HEK293T (cell line): ENCODE results near the gene LTBP4.

Experiments used
- ARNT ChIP-seq: fragments of 450-650 bp; IDR thresholded peaks from 2 replicates; pipeline ENCODE4 v1.6.1; 2017; ENCODE audit warnings: mild to moderate bottlenecking
- BHLHE40 ChIP-seq: fragments of 450-650 bp; IDR thresholded peaks from 2 replicates; pipeline ENCODE4 v1.6.1; 2016; ENCODE audit warnings: mild to moderate bottlenecking, moderate library complexity, borderline replicate concordance
- ELF4 ChIP-seq: fragments of 450-650 bp; IDR thresholded peaks from 2 replicates; pipeline ENCODE4 v1.6.1; 2017; ENCODE audit warnings: antibody characterized with exemption
- FOXA1 ChIP-seq: fragments of 450-650 bp; IDR thresholded peaks from 2 replicates; pipeline ENCODE4 v1.6.1; 2016; ENCODE audit warnings: mild to moderate bottlenecking
- FOXK2 ChIP-seq: fragments of 450-650 bp; IDR thresholded peaks from 2 replicates; pipeline ENCODE4 v1.6.1; 2016; ENCODE audit warnings: mild to moderate bottlenecking
- FOXM1 ChIP-seq: fragments of 450-650 bp; IDR thresholded peaks from 2 replicates; pipeline ENCODE4 v1.6.1; 2017; ENCODE audit warnings: mild to moderate bottlenecking, borderline replicate concordance
- HDGF ChIP-seq: fragments of 450-650 bp; IDR thresholded peaks from 2 replicates; pipeline ENCODE4 v1.6.1; 2017; ENCODE audit warnings: antibody characterized with exemption, borderline replicate concordance
- L3MBTL2 ChIP-seq: fragments of 450-650 bp; conservative IDR thresholded peaks from 2 replicates; pipeline ENCODE4 v1.6.1; 2016; ENCODE audit warnings: mild to moderate bottlenecking
- PKNOX1 ChIP-seq: fragments of 450-650 bp; IDR thresholded peaks from 2 replicates; pipeline ENCODE4 v1.6.1; 2016
- SP1 ChIP-seq: fragments of 450-650 bp; IDR thresholded peaks from 2 replicates; pipeline ENCODE4 v1.6.1; 2017
- SUZ12 ChIP-seq: fragments of 450-650 bp; IDR thresholded peaks from 2 replicates; pipeline ENCODE4 v1.6.1; 2016; ENCODE audit warnings: mild to moderate bottlenecking
- TARDBP ChIP-seq: fragments of 450-650 bp; IDR thresholded peaks from 2 replicates; pipeline ENCODE4 v1.6.1; 2016
- ZNF384 ChIP-seq: fragments of 450-650 bp; IDR thresholded peaks from 2 replicates; pipeline ENCODE4 v1.6.1; 2016

DNA sequence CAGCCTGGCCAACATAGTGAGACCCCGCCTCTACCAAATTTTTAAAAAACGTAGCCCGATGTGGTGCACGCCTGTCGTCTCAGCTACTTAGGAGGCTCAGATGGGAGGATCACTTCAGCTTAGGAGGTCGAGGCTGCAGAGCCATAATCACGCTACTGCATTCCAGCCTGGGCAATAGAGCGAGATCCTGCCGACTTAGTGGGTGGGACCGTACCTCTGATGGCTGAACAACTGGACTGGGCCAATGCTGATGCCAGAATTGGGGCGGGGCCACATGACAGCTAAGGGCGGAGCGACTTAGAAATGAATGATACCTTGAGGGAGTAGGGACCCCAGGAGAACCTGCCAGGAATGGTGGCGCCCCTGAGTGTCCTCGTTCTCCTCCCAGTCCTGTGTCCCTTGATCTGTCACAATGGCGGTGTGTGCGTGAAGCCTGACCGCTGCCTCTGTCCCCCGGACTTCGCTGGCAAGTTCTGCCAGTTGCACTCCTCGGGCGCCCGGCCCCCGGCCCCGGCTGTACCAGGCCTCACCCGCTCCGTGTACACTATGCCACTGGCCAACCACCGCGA, 3.6 kb downstream of the LTBP4 start:
- TF ChIP-seq ELF4, result no peak
- TF ChIP-seq FOXM1, result no peak
- no peak for TF ChIP-seq HDGF
- TF ChIP-seq SP1, result no peak
- TF ChIP-seq ARNT, result no peak
- no peak for TF ChIP-seq L3MBTL2
- no peak for TF ChIP-seq ZNF384
- TF ChIP-seq FOXA1, result no peak
- TF ChIP-seq SUZ12, result no peak
- no peak for TF ChIP-seq BHLHE40
- no peak for TF ChIP-seq PKNOX1
- no peak for TF ChIP-seq TARDBP
- no peak for TF ChIP-seq FOXK2
